ENCODE results near the gene PTPRN2.

PTPRN2 gene

GRCh38 chr7:158611541-158611940, 23.9 kb upstream of the PTPRN2 start:
- H3K9me3 ChIP-seq (ENCODE audit: control insufficient read depth, insufficient read depth, low read length), result no peaks in the 10 kb centered on the region
- peaks cover 4% of the 10 kb centered on the region for H3K4me1 ChIP-seq (ENCODE audit: insufficient read depth, low read length)
- H3K9ac ChIP-seq (ENCODE audit: low read depth, low read length), result no peak overlapping the region
- peaks cover 4% of the 10 kb centered on the region; the same call in 1 of the 2 replicates for H3K36me3 ChIP-seq (ENCODE audit: insufficient read depth, low read length)

GRCh38 chr7:158609313-158609974, 21.8 kb upstream of the PTPRN2 start:
- H3K4me1 ChIP-seq (ENCODE audit: insufficient read depth, low read length), result no peaks in the 10 kb centered on the region; the same call in 1 of the 2 replicates
- no peaks in the 10 kb centered on the region for H3K9me3 ChIP-seq (ENCODE audit: control insufficient read depth, insufficient read depth, low read length)
- H3K36me3 ChIP-seq (ENCODE audit: insufficient read depth, low read length), result peaks cover 4% of the 10 kb centered on the region; the same call in 1 of the 2 replicates
- H3K9ac ChIP-seq (ENCODE audit: low read depth, low read length), result no peak overlapping the region

GRCh38 chr7:158607563-158607962, 19.9 kb upstream of the PTPRN2 start:
- Histone ChIP-seq H3K9ac (ENCODE audit: low read depth, low read length) (no peak overlapping the region), H3K9me3 (ENCODE audit: control insufficient read depth, insufficient read depth, low read length) (no peaks in the 10 kb centered on the region), H3K4me1 (ENCODE audit: insufficient read depth, low read length) (no peaks in the 10 kb centered on the region), H3K36me3 (ENCODE audit: insufficient read depth, low read length) (peaks cover 4% of the 10 kb centered on the region; the same call in 1 of the 2 replicates)

DNA sequence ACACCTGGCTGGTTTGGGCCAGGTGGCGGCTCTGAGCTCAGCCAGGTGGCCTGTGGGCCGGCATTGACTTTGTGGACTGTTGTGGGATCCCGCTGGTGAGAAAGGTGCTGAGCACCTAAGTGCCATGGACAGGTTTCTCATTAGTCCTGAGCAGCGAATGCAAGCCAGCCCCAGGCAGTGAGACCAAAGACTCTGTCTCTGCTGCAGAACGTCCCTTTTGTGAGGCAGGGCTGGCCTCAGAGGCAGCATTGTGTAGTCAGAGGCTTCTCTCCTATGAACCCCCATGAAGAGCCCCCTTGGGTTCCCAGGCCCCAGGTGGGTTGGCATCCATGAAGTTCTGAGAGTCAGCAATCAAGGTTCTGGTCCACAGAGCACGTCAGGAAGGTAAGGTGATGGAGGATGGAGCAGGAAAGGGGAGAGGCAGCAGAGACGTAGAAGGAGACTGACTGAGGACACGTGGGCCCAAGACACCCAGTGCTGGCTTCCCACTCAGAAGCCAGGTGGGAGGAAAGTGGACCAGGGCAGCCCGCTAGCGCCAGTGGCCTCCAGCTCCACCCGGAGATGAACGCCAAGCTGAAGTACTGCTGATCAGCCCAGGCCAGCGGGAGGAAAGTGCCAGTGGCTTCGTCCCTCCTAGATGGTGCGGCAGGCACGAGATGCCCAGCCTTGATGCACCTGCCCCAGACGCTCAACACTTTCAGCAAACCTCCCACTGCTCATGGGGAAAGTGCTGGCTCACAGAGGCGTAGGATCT, 19.2 kb upstream of the PTPRN2 start:
- Histone ChIP-seq H3K4me1 (ENCODE audit: insufficient read depth, low read length) (no peaks in the 10 kb centered on the region), H3K9ac (ENCODE audit: low read depth, low read length) (no peak overlapping the region), H3K36me3 (ENCODE audit: insufficient read depth, low read length) (peaks cover 4% of the 10 kb centered on the region; the same call in 1 of the 2 replicates), H3K9me3 (ENCODE audit: control insufficient read depth, insufficient read depth, low read length) (no peaks in the 10 kb centered on the region)

DNA sequence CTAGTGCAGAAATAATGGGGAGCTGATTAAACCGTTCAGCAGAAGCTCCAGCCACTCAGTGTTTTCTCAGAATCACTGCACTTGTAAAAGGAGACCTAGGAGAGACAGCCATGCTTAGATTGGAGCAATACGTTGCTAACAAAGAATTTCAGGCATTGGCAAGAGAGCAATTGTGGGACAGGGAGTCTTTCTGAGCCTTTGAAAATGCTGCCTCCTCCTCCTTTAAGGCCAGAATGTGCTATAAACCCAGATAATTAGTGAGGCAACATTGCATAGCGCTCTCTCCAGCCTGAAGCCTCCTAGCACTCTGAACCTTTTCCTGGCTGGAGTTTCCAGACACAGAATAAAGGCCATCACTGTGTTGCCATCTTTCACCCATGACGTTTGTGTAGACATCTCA, 18.5 kb upstream of the PTPRN2 start:
- Histone ChIP-seq H3K36me3 (ENCODE audit: insufficient read depth, low read length) (no peaks in the 10 kb centered on the region; the same call in 1 of the 2 replicates), H3K9ac (ENCODE audit: low read depth, low read length) (no peak overlapping the region), H3K4me1 (ENCODE audit: insufficient read depth, low read length) (no peaks in the 10 kb centered on the region), H3K9me3 (ENCODE audit: control insufficient read depth, insufficient read depth, low read length) (no peaks in the 10 kb centered on the region)

DNA sequence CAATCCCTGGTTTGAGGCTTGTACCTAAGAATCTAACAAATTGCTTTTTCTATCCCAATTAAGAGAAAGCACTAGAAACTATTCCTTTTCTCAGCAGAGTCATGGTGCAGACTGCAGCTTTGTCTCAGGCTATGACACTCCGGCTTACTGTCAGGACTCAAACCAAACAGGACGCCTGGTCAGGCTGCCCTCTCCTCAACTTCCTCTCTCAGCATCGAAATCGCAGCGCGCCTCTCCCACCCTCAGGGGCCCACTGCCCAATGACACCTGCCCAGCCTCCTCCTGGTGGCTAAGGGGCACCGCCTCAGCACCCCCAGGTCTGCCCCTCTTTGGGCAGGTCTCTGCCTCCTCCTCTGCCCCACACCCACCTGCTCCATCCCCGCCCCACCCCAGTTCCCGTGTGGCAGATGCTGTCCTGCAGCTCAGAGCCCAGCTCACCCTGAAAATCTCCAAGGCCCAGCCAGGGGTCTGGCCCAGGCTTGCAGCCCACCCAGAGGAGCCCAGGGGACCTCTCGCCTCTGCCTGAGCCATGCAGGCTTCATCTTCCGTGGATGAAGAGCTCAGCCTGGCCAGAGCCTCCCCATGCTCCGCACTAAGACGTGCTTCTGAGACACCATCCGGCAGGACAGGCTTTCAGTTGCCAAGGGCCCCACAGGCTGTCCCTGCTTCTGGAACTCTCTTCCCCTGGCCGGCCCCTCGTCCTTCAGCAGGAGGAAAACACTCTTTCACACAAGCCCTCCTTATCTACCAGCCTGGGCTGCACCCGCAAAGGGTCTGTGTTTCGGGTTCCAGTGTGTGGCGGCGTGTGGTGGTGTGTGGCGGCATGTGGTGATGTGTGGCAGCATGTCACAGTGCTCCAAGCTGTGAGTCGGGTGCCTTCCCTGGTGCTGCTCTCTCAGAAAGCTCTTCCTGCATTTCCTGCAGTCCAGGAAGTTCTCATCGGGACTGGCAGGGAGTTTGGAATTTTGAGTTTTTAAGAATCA, 16.4 kb upstream of the PTPRN2 start:
- Histone ChIP-seq H3K4me1 (ENCODE audit: insufficient read depth, low read length) (no peaks in the 10 kb centered on the region), H3K36me3 (ENCODE audit: insufficient read depth, low read length) (no peaks in the 10 kb centered on the region; the same call in 1 of the 2 replicates), H3K9me3 (ENCODE audit: control insufficient read depth, insufficient read depth, low read length) (no peaks in the 10 kb centered on the region), H3K9ac (ENCODE audit: low read depth, low read length) (no peak overlapping the region)

GRCh38 chr7:158602905-158603772, 15.5 kb upstream of the PTPRN2 start:
- Histone ChIP-seq H3K36me3 (ENCODE audit: insufficient read depth, low read length) (no peaks in the 10 kb centered on the region; the same call in 1 of the 2 replicates), H3K4me1 (ENCODE audit: insufficient read depth, low read length) (no peaks in the 10 kb centered on the region), H3K9ac (ENCODE audit: low read depth, low read length) (no peak overlapping the region), H3K9me3 (ENCODE audit: control insufficient read depth, insufficient read depth, low read length) (no peaks in the 10 kb centered on the region)

DNA sequence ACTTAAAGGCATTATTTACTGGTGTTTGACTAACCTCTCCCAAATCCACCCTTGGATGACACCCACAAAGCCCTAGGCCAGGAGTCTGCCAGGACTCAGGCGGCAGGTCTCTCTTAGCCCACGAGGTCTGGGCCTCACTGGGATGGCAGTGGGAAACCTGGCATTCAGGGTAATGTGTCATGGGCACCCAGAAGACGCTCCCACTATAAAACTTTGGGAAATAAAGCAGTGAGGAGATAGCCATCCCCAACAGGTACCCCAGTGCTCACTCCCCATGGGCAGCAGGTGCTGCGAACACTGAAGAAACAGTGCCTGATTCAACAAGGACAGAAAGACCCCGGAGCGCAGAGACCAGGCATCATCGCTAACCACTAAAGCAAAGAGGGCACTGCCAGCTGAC, 14.4 kb upstream of the PTPRN2 start:
- Histone ChIP-seq H3K4me1 (ENCODE audit: insufficient read depth, low read length) (no peaks in the 10 kb centered on the region), H3K9me3 (ENCODE audit: control insufficient read depth, insufficient read depth, low read length) (no peaks in the 10 kb centered on the region), H3K9ac (ENCODE audit: low read depth, low read length) (no peak overlapping the region), H3K36me3 (ENCODE audit: insufficient read depth, low read length) (no peaks in the 10 kb centered on the region; the same call in 1 of the 2 replicates)

- H3K9ac ChIP-seq (ENCODE audit: low read depth, low read length), result no peak overlapping the region
These were observed 13.5 kb upstream of the PTPRN2 start for GRCh38 chr7:158601090-158601489.

GRCh38 chr7:158596745-158597144, 9.1 kb upstream of the PTPRN2 start:
- H3K36me3 ChIP-seq (ENCODE audit: insufficient read depth, low read length), result no peaks in the 10 kb centered on the region
- H3K9ac ChIP-seq (ENCODE audit: low read depth, low read length), result no peak overlapping the region
- H3K9me3 ChIP-seq (ENCODE audit: control insufficient read depth, insufficient read depth, low read length), result no peaks in the 10 kb centered on the region
- no peaks in the 10 kb centered on the region for H3K4me1 ChIP-seq (ENCODE audit: insufficient read depth, low read length)

More at GRCh38 chr7:158601090-158601489, 13.5 kb upstream of the PTPRN2 start:
- Histone ChIP-seq H3K36me3 (ENCODE audit: insufficient read depth, low read length) (no peaks in the 10 kb centered on the region), H3K9me3 (ENCODE audit: control insufficient read depth, insufficient read depth, low read length) (no peaks in the 10 kb centered on the region), H3K4me1 (ENCODE audit: insufficient read depth, low read length) (no peaks in the 10 kb centered on the region)

GRCh38 chr7:158596309-158596708, 8.7 kb upstream of the PTPRN2 start:
- no peak overlapping the region for H3K9ac ChIP-seq (ENCODE audit: low read depth, low read length)
- no peaks in the 10 kb centered on the region for H3K9me3 ChIP-seq (ENCODE audit: control insufficient read depth, insufficient read depth, low read length)
- no peaks in the 10 kb centered on the region for H3K36me3 ChIP-seq (ENCODE audit: insufficient read depth, low read length)
- H3K4me1 ChIP-seq (ENCODE audit: insufficient read depth, low read length), result no peaks in the 10 kb centered on the region

- Histone ChIP-seq H3K9me3 (ENCODE audit: control insufficient read depth, insufficient read depth, low read length) (no peaks in the 10 kb centered on the region), H3K36me3 (ENCODE audit: insufficient read depth, low read length) (no peaks in the 10 kb centered on the region), H3K9ac (ENCODE audit: low read depth, low read length) (no peak overlapping the region), H3K4me1 (ENCODE audit: insufficient read depth, low read length) (no peaks in the 10 kb centered on the region)
These were observed 7.4 kb upstream of the PTPRN2 start for GRCh38 chr7:158595068-158595467.

DNA sequence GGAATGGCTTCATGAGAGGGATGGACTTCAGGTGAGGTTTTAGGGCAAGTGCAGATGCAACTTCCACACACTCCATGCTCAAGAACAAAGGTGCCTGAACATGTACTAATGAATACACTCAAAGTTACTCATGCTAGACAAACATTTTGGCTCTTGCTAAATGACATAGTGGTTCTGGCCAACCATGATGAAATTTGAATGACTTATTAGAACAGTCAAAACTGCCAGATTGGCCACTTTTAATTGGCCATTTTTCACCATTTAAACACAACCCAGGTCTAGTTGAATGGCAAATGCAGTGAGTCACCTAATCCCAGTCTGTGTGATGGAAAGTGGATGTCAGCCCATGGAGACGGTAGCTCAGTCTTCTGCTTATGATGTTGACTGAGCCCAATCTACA, 4.9 kb upstream of the PTPRN2 start:
- Histone ChIP-seq H3K9me3 (ENCODE audit: control insufficient read depth, insufficient read depth, low read length) (no peaks in the 10 kb centered on the region), H3K36me3 (ENCODE audit: insufficient read depth, low read length) (no peaks in the 10 kb centered on the region), H3K9ac (ENCODE audit: low read depth, low read length) (no peak overlapping the region), H3K4me1 (ENCODE audit: insufficient read depth, low read length) (no peaks in the 10 kb centered on the region)

Data from ES-I3 (cell line).